Measurements from ENCODE around the gene LANCL1. TPM values are rescaled to one million over a fixed set of nuclear protein-coding genes. Genes with fewer than 3 reads are reported as not detected.

The LANCL1 gene
- total and polyA plus RNA-seq, 10 donors, result 10.9 to 42.1 (median 34.2) TPM

GRCh38 chr2:210460322-210461227 lies 16.0 kb downstream of the LANCL1 start:
- Histone ChIP-seq H3K27ac (peak overlapping the region in 4 of 8 donors; percentile 9 to 30 (median 17)), H3K27me3 (replicated peaks in 1 of 7) (no peaks in the 10 kb centered on the region), H3K4me3 (no peak overlapping the region), H3K4me1 (peaks cover 0 to 51% (median 10%) of the 10 kb centered on the region in 6 donors), H3K36me3 (peaks cover 0 to 83% (median 20%) of the 10 kb centered on the region in 6 donors), H3K9me3 (no peaks in the 10 kb centered on the region)
- WGBS, 5 donors, result 73 to 86% (median 80%) methylated on average over 3 of the region's 3 CpGs
- intact Hi-C loops (cut with DNase I; ENCODE audit: low total_unique reads), result no loop called here
- DNase-seq, result no peak
- TF ChIP-seq CTCF (IDR thresholded peaks at IDR 0.05 in 8 of 11, conservative IDR thresholded peaks at IDR 0.05 in 3 of 11) (no peak), POLR2A (IDR thresholded peaks at IDR 0.05) (no peak), POLR2AphosphoS5 (IDR thresholded peaks at IDR 0.05) (no peak)

- H3K36me3 ChIP-seq, result peaks cover 0 to 83% (median 19%) of the 10 kb centered on the region in 6 donors
- intact Hi-C loops (cut with DNase I; ENCODE audit: low total_unique reads), result no loop called here
- peaks cover 0 to 51% (median 10%) of the 10 kb centered on the region in 6 donors for H3K4me1 ChIP-seq
- H3K9me3 ChIP-seq, result no peaks in the 10 kb centered on the region
- DNase-seq, result no peak
- 78 to 91% (median 84%) methylated on average over 5 of the region's 5 CpGs for WGBS, 5 donors
- H3K4me3 ChIP-seq, result no peak overlapping the region
- TF ChIP-seq POLR2AphosphoS5 (IDR thresholded peaks at IDR 0.05) (no peak), CTCF (IDR thresholded peaks at IDR 0.05 in 8 of 11, conservative IDR thresholded peaks at IDR 0.05 in 3 of 11) (no peak), POLR2A (IDR thresholded peaks at IDR 0.05) (no peak)
- H3K27me3 ChIP-seq (replicated peaks in 1 of 7), result no peaks in the 10 kb centered on the region
- H3K27ac ChIP-seq, result no peak overlapping the region
Observed at GRCh38 chr2:210459880-210460279, 16.7 kb downstream of the LANCL1 start.

- Histone ChIP-seq H3K27ac (no peak overlapping the region), H3K4me3 (no peak overlapping the region), H3K27me3 (replicated peaks in 1 of 7) (no peaks in the 10 kb centered on the region), H3K4me1 (peaks cover 0 to 51% (median 10%) of the 10 kb centered on the region in 6 donors), H3K9me3 (no peaks in the 10 kb centered on the region), H3K36me3 (peaks cover 0 to 85% (median 23%) of the 10 kb centered on the region in 6 donors)
- 92 to 96% (median 94%) methylated on average over 3 of the region's 3 CpGs for WGBS, 5 donors
- intact Hi-C loops (cut with DNase I; ENCODE audit: low total_unique reads), result no loop called here
- DNase-seq, result no peak
- TF ChIP-seq CTCF (IDR thresholded peaks at IDR 0.05 in 8 of 11, conservative IDR thresholded peaks at IDR 0.05 in 3 of 11) (no peak), POLR2AphosphoS5 (IDR thresholded peaks at IDR 0.05) (no peak), POLR2A (IDR thresholded peaks at IDR 0.05) (no peak)
Observed at GRCh38 chr2:210459407-210459806, 17.2 kb downstream of the LANCL1 start.

GRCh38 chr2:210458395-210458794 lies 18.2 kb downstream of the LANCL1 start:
- DNase-seq, result no peak
- TF ChIP-seq POLR2AphosphoS5 (IDR thresholded peaks at IDR 0.05) (no peak), POLR2A (IDR thresholded peaks at IDR 0.05) (no peak), CTCF (IDR thresholded peaks at IDR 0.05 in 8 of 11, conservative IDR thresholded peaks at IDR 0.05 in 3 of 11) (no peak)
- 95 to 98% (median 96%) methylated on average over 4 of the region's 4 CpGs for WGBS, 5 donors
- H3K4me3 ChIP-seq, result no peak overlapping the region
- no peaks in the 10 kb centered on the region for H3K9me3 ChIP-seq
- H3K36me3 ChIP-seq, result peaks cover 0 to 85% (median 31%) of the 10 kb centered on the region in 6 donors
- no peaks in the 10 kb centered on the region for H3K27me3 ChIP-seq (replicated peaks in 1 of 7)
- H3K4me1 ChIP-seq, result peaks cover 0 to 51% (median 10%) of the 10 kb centered on the region in 6 donors
- intact Hi-C loops (cut with DNase I; ENCODE audit: low total_unique reads), result no loop called here
- no peak overlapping the region for H3K27ac ChIP-seq
